ENCODE results near the gene SYTL2. TPM values are rescaled to one million over a fixed set of nuclear protein-coding genes. Genes with fewer than 3 reads are reported as not detected.

Gene SYTL2
- total RNA-seq, 1 donor from 2014 or later, result 7.0 TPM

GRCh38 chr11:85758480-85759039, 52.4 kb downstream of the SYTL2 start:
- DNase-seq, result no peak

GRCh38 chr11:85758026-85758425, 52.9 kb downstream of the SYTL2 start:
- no peak for DNase-seq

GRCh38 chr11:85756401-85757200, 54.3 kb downstream of the SYTL2 start:
- DNase-seq, result no peak

- no peak for DNase-seq
Measured at GRCh38 chr11:85755701-85756100, 55.2 kb downstream of the SYTL2 start.

- DNase-seq, result no peak
Measured at GRCh38 chr11:85755285-85755684, 55.7 kb downstream of the SYTL2 start.

GRCh38 chr11:85752890-85753581, 57.9 kb downstream of the SYTL2 start:
- DNase-seq, result no peak

GRCh38 chr11:85752201-85752889, 58.6 kb downstream of the SYTL2 start:
- no peak for DNase-seq

- no peak for DNase-seq
Measured at GRCh38 chr11:85751724-85752123, 59.2 kb downstream of the SYTL2 start.

GRCh38 chr11:85750646-85751045, 60.3 kb downstream of the SYTL2 start:
- DNase-seq, result no peak

GRCh38 chr11:85749884-85750283, 61.1 kb downstream of the SYTL2 start:
- no peak for DNase-seq

GRCh38 chr11:85749287-85749834, 61.6 kb downstream of the SYTL2 start:
- no peak for DNase-seq

GRCh38 chr11:85748455-85748891, 62.5 kb downstream of the SYTL2 start:
- no peak for DNase-seq

- DNase-seq, result no peak
Measured at GRCh38 chr11:85746670-85747069, 64.3 kb downstream of the SYTL2 start.

GRCh38 chr11:85745626-85746025, 65.3 kb downstream of the SYTL2 start:
- DNase-seq, result no peak

GRCh38 chr11:85742873-85743275, 68.1 kb downstream of the SYTL2 start:
- no peak for DNase-seq

- no peak for DNase-seq
Measured at GRCh38 chr11:85742348-85742747, 68.6 kb downstream of the SYTL2 start.

GRCh38 chr11:85740481-85741400, 70.2 kb downstream of the SYTL2 start:
- no peak for DNase-seq

- no peak for DNase-seq
Measured at GRCh38 chr11:85737738-85738137, 73.2 kb downstream of the SYTL2 start.

- no peak for DNase-seq
Measured at GRCh38 chr11:85735876-85736460, 75.0 kb downstream of the SYTL2 start.

- DNase-seq, result no peak
Measured at GRCh38 chr11:85732965-85733364, 78.0 kb downstream of the SYTL2 start.

GRCh38 chr11:85726381-85726780, 84.6 kb downstream of the SYTL2 start:
- no peak for DNase-seq
